CD4-positive, alpha-beta T cell treated with Interleukin-6 at 100 ng/mL for 8 hours (primary cell): Measurements from ENCODE around the gene GSTO2.

Experiments
- DNase-seq: peaks from one replicate; pipeline ENCODE4 v3.0.0-alpha.2; 2020; ENCODE audit warnings: mixed read lengths, low spot score

The GSTO2 gene

DNA sequence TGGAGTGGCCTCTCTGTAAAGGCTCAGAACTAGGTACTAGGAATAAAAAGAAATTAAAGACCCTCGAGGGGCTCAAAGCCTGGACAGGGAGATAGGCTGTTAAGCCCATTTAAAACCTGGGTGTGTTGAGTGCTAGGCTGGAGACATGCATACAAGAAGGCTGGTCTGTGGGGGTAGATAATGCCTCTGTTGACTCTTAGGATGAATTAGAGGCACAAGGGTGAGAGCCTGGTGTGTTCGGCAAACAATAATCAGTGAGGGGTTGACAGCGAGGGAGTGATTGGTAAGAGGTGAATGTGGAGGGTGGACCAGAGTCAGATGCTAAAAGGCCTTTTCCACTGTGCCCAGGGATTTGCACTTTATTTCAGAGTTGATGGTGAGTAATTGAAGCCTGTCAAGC is 12.7 kb downstream of the GSTO2 start:
- DNase-seq, result no peak

DNA sequence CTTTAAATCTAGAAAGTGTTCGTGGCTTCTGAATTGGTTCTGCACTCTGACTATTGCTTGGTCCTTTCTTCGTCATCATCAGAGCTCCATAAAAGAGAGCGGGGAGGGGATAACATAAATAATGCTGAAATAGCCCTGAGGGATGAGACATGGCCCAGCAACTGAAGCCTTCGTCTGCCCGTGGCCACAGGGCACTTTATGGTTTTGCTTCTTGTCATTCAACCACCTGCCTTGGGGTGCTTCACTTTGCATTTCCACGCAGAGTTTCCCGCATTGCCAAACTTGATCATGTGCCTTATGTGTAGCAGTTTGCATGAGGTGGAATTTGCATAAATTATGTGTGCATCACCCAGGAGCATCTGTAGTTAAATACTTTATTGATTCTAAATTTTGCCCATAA is 15.9 kb downstream of the GSTO2 start:
- no peak for DNase-seq

GRCh38 chr10:104286939-104287338 is 18.0 kb downstream of the GSTO2 start:
- no peak for DNase-seq

- DNase-seq, result no peak
These were observed 19.4 kb downstream of the GSTO2 start for GRCh38 chr10:104288355-104288754.

DNA sequence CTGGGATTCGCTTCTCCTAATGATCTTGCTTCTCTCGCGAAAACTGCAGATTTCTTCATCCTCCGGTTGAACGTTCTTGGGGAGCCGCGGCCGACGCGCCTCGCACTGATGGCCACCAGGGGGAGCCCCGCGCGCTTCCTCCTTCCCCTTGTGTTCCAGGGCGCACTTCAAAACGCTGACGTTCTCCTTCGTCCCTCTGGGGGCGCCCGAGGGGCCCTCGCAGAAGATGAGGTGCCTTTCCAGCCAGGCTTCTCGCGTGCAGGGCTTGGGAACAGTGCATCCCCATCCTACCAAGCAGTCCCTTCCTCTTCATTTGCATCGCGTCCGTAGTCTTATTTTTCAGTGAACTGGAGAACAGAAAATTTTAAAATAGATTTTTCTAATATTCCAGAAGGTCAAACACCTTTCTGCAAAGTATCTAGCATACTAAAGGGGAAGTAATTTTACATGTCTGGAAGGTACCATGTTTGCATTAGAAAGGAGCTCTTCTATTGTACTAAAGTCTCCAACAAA is 22.5 kb downstream of the GSTO2 start:
- peak; percentile 87 for DNase-seq

DNA sequence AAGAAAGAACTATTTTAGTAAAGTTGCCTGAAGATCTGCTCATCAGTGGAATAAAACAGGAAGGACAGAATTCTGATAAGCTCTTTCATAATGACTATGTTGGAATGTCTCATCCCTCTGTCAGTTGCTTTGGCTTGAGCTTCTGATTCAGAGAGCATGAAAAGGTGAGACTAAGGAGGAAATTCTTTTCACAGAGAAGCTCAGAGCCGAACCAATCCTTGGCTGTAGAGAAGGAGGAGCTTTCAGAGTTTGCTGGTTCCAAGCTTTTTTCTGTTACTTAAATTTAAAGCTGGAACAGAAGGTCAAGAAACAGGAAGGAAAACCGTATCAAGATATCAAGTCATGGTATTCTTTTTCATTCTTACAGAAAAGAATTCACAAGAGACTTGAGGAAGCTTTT is 24.0 kb downstream of the GSTO2 start:
- DNase-seq, result no peak

- no peak for DNase-seq
These were observed 24.9 kb downstream of the GSTO2 start for GRCh38 chr10:104293781-104294321.

DNA sequence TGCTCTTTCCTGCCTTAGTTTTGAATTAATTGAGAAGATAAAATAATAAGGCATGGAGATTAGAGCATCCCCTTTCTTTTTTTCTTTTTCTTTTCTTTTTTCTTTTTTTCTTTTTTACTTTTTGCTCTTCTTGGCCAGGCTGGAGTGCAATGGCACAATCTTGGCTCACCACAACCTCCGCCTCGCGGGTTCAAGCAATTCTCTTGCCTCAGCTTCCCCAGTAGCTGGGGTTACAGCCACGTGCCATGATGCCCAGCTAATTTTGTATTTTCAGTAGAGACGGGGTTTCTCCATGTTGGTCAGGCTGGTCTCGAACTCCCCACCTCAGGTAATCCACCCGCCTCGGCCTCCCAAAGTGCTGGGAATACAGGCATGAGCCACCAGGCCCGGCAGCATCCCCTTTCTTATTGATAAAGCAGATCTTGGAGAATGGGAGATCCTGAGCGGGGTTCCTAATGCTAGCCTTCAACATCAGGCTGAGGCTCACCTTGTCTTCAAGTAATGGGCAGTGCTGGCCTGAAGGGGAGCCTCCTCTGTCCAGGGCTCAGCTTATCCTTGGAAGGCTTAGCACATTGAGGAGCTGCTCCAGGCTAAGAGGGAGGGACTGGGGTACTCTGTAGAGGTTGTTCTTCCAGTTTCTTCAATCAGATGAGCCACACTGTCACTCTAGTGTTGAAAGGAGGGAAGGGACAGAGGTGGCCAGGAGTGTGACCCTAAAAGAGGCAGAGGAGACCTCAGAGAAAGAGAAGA is 27.9 kb downstream of the GSTO2 start:
- DNase-seq, result no peak

DNA sequence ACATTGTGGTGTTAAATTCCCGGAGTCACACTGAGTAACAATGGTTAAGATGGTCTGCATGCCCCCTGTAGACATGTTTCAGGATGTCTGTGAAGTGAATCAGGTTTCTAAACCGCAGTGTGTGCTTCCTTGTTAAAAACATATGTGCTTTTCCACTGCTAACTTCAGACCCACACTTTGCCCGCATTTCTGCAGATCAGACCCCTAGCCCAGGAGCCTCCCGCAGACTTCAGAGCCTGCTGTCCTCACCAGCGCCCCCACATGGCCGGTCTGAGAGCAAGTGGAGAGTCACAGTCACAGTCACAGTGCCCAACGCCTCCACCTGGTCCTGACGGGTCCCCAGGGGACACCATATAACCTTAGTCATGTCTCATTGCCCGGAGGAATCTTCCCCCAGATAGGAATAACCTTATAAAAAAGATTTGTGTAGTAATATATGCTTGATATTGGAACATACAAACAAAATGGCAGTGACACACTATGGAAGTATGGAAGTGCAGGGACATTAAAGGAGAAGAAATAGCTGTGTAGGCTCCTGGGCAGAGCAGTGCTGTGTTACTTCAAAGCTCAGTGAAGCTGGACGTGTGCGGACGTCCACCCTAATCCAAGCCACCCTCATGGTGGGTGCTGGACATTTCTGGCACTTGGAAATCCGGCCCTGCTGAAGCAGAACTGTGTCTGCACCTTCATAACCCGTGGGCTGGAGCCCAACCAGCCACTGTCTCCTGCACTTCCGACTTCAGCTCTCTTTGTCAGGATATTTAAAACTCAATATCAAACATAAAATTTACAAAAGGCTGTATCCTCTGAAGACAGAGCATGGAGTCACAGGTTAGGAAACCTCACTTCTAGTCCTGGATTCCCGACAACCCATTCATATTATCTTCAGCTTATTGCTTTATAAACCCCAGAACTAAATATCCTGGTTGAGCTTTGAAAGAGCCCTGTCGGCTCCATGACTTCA is 29.0 kb downstream of the GSTO2 start:
- no peak for DNase-seq

DNA sequence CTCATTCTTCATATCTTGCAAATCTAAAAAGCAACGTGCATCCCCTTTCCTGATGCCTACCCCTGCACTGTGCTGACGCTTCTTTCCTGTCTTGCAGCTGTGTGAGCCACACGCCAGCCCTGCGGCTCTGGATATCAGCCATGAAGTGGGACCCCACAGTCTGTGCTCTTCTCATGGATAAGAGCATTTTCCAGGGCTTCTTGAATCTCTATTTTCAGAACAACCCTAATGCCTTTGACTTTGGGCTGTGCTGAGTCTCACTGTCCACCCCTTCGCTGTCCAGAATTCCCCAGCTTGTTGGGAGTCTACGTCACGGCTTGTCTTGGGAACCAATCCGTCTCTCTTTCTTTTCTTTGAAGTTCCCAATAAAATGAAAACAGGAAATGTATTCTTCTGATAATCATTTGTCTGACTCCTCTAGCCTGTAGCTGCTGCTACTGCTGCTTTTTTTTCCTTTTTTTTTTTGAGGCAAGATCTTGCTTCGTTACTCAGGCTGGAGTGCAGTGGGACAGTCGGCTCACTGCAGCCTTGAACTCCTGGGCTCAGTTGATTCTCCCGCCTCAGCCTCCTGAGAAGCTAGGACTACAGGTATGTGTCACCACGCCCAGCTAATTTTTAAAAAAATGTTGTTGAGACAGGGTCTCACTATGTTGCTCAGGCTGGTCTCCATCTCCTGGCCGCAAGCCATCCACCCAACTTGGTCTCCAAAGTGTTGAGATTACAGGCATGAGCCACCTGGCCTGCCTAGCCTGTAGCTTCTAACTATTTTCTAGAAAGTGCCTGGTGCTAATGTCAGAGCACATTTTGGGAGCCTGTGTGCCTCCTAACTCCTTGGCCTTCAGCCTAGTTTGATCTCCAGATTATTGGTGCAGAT is 30.3 kb downstream of the GSTO2 start:
- DNase-seq, result no peak

- DNase-seq, result no peak
These were observed 31.2 kb downstream of the GSTO2 start for GRCh38 chr10:104300002-104300735.

DNA sequence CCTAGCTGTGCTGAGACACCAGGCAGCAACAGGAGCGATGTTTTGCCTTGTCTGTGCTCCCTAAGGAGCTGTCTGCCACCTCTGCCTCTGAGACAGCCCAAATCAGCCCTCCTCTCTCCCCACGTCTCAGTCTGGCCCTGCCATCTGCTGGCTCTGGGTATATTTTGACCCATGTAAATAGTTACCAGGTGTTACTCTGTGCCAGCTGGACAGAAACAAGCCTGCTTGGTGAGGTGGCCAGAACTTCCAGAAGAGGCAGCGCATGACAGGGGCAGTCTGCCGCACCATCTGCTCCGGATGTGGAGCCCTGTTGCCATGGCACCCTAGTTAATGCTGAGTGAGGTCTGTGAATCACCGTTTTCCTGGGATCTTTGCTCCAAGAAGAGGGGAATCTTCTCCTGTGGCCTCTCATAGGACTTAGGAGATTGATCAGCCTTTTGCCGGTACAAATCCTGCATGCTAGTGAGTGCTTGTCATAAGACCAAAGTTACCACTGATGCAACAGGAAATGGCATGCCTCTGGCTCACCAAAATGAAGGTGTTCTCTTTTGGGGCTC is 31.8 kb downstream of the GSTO2 start:
- no peak for DNase-seq

DNA sequence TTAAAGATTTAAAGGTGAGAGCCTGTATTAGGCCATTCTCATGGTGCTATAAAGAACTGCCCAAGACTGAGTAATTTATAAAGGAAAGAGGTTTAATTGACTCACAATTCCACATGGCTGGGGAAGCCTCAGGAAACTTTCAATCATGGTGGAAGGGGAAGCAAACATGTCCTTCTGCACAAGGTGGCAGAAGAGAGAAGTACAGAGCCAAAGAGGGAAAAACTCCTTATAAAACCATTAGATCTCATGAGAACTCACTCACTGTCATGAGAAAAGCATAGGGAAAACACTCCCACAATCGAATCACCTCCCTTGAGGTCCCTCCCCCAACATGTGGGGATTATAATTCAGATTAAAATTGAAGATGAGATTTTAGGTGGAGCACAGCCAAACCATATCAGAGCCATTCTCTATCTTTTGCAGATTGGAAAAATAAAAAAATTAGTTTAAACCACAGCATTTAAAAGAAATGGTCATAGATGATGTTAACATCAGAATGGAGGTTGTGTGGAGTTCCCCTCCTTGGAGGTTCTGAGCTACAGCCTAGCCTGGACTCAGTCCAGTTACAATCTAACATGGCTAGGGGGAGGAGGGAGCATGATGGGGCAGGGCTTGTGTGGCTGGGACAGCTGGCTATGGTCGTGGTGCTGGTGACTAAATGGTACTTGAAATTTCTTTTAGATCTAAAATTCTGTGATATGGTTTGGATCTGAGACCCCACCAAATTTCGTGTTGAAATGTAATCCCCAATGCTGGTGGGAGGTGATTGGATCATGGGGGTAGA is 33.1 kb downstream of the GSTO2 start:
- no peak for DNase-seq

DNA sequence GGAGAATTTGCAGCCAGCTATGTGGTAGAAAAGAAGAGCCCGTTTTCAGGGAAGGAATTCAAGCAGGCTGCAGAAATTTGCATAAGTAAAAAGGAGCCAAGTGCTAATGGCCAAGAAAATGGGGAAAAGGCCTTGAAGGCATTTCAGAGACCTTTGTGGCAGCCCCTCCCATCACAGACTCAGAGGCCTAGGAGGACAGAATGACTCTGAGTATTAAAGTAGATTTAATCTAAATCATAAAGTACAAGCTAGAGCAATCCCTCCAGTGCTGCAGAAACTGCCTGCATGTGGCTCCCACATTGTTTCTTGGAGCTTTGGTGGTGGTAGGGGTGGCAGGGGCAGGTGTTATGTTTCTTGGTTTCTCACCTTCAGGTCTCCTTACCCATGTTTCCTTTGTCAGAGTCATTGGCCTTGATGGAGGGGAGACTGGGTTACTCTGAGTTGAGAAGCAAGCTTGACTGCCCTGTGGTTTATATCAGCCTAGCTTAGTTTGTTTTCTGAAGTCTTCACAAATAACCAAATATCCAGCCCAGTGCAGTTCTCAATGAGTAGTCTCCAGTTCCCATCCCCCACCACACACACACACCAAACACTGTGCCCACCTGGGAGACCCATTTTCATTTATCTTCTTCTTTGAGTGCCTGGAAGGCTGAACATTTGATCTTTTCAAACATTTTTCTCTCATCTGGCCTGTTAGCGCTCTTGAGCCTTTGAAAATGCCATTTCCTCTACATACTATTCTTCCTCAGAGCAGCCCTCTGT is 34.8 kb downstream of the GSTO2 start:
- no peak for DNase-seq

DNA sequence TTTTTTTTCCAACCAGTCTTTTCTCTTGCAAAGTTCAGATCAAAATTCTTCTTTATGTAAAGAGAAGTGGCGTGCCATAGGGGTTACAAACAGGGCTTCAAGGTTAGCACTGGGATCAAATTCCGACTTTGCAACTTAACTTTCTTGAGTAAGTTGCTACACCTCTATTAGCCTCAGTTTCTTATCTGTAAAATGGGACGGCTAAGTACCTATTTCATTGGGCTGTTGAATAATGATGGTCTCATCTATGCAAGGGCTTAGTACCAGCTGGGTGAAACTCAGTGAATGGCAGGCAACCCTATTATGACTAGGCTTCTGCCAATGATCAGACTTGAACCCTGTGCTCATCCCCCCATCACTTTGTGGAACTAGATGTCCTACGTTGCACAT is 35.4 kb downstream of the GSTO2 start:
- no peak for DNase-seq

GRCh38 chr10:104304927-104305326 is 35.9 kb downstream of the GSTO2 start:
- no peak for DNase-seq

DNA sequence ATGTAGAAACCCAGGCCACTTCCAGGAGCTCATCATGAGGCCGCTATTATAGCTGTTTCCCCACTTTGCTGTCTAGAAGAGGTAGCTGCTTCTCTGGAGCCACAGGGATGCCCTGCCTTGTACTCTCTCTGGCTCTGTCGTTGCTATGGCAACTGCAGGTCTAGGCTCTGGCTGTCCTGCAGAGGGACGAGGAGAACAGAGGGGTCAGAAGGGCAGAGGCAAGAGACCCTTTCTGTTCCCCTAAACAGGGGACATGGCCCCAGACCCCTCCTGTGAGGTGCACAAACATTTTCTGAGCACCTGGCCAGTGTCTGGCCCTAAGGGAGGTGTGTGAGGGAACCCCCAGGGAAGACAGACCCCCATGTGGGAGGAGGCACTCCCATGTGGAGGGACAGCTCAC is 37.9 kb downstream of the GSTO2 start:
- no peak for DNase-seq

DNA sequence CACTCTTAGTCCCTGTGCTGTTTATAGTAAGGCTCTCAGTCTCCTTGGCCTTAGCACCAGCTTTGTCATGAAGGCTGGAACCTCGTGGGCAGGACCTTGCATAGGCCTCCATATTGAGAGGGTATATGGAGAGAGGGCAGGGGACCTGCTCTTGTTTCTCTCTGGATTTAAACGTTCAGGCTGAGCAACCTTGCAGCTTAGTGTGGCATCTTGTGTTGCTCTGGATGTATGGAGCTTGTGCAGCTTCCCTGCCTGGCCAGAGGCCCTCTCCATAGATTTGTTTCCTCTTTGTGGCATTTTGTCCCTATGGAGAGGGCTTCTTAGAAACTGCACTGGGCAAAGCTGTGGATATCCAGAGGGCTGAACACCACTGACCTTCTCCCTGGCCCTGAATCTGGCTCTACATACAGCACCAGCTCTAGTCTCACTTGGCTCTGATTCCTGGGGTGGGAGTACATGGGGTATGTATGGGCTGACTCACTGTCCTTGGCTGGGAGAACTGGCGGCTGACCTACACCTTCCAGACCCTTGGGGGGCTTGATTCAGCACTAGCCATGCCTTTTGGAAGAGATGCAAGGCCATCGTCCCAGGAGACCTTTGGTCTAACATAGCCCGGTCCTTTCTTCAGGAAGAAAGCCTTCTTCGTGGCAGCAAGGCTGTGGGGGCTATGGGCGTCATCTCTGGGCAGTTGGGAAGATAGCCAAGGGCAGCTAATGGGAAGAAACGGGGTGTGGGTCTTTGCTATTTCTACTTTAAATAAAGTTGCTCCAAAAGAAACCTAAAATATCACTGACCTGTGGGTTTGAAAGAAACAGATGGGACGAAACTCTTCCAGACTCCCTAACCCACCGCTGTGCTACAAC is 38.8 kb downstream of the GSTO2 start:
- DNase-seq, result no peak
